ENCODE data around the gene POU2F1. TPM values are rescaled to one million over a fixed set of nuclear protein-coding genes. Genes with fewer than 3 reads are reported as not detected.

Gene POU2F1
- total RNA-seq, 1 experiment from 2014 or later = 28.5 TPM

GRCh38 chr1:167230437-167230836, 9.8 kb downstream of the POU2F1 start:
- no peaks in the 10 kb centered on the region for H3K27me3 ChIP-seq (ENCODE audit: insufficient read depth, low read depth)
- POLR2A ChIA-PET (ENCODE audit: unreplicated experiment) = interaction anchor here (0.6 kb wide), 2 partner anchors 68 to 1346 kb away, joined by 5 to 7 read pairs; no protein-coding TSS in a partner anchor
- no peaks in the 10 kb centered on the region; the same call in 1 of the 2 replicates for H3K9me3 ChIP-seq (ENCODE audit: insufficient read depth, low read depth)
- H3K4me3 ChIP-seq = no peak overlapping the region
- H3K9me2 ChIP-seq (ENCODE audit: insufficient read depth) = no peaks in the 10 kb centered on the region
- H4K20me1 ChIP-seq (ENCODE audit: insufficient read depth) = no peaks in the 10 kb centered on the region
- H2AFZ ChIP-seq = no peak overlapping the region
- peaks cover 51% of the 10 kb centered on the region for H3K4me1 ChIP-seq (replicated peaks; ENCODE audit: insufficient read depth)
- TF ChIP-seq CTCF (conservative IDR thresholded peaks at IDR 0.05) (no peak), EZH2 (IDR thresholded peaks at IDR 0.05; ENCODE audit: low read depth) (no peak)
- no TSS peak for BruUV-seq (replicated peaks)
- H3K36me3 ChIP-seq (ENCODE audit: low read depth) = peaks cover 14% of the 10 kb centered on the region; the same call in 1 of the 2 replicates
- H3K27ac ChIP-seq = peak overlapping the region; percentile 46; the same call in 1 of the 2 replicates
- H3F3A ChIP-seq (ENCODE audit: insufficient read depth, low read depth) = peaks cover 11% of the 10 kb centered on the region
- DNase-seq = no peak
- CTCF ChIA-PET = no interaction called here
- peaks cover 98% of the 10 kb centered on the region for H3K79me2 ChIP-seq (ENCODE audit: low read depth)
- no peak overlapping the region for H3K4me2 ChIP-seq
- intact Hi-C loops (cut with micrococcal nuclease; ENCODE audit: unreplicated experiment) = no loop called here

GRCh38 chr1:167231873-167232450, 11.3 kb downstream of the POU2F1 start:
- no peak overlapping the region for H2AFZ ChIP-seq
- intact Hi-C loops (cut with micrococcal nuclease; ENCODE audit: unreplicated experiment) = no loop called here

GRCh38 chr1:167232801-167233200, 12.1 kb downstream of the POU2F1 start:
- H3K4me3 ChIP-seq = no peak overlapping the region
- no peaks in the 10 kb centered on the region for H3K9me2 ChIP-seq (ENCODE audit: insufficient read depth)
- ChIA-PET POLR2A (ENCODE audit: unreplicated experiment) (no interaction called here), CTCF (no interaction called here)
- H3K4me2 ChIP-seq = no peak overlapping the region
- no peak overlapping the region for H2AFZ ChIP-seq
- TF ChIP-seq EZH2 (IDR thresholded peaks at IDR 0.05; ENCODE audit: low read depth) (no peak), CTCF (conservative IDR thresholded peaks at IDR 0.05) (no peak)
- peaks cover 92% of the 10 kb centered on the region for H3K79me2 ChIP-seq (ENCODE audit: low read depth)
- no peaks in the 10 kb centered on the region for H4K20me1 ChIP-seq (ENCODE audit: insufficient read depth)
- BruUV-seq (replicated peaks) = no TSS peak
- intact Hi-C loops (cut with micrococcal nuclease; ENCODE audit: unreplicated experiment) = no loop called here
- H3K27ac ChIP-seq = no peak overlapping the region
- peaks cover 5% of the 10 kb centered on the region for H3F3A ChIP-seq (ENCODE audit: insufficient read depth, low read depth)
- peaks cover 14% of the 10 kb centered on the region; the same call in 1 of the 2 replicates for H3K36me3 ChIP-seq (ENCODE audit: low read depth)
- H3K9me3 ChIP-seq (ENCODE audit: insufficient read depth, low read depth) = no peaks in the 10 kb centered on the region
- H3K4me1 ChIP-seq (replicated peaks; ENCODE audit: insufficient read depth) = peaks cover 27% of the 10 kb centered on the region
- H3K27me3 ChIP-seq (ENCODE audit: insufficient read depth, low read depth) = no peaks in the 10 kb centered on the region
- no peak for DNase-seq

More at GRCh38 chr1:167231873-167232450, 11.3 kb downstream of the POU2F1 start:
- H3K36me3 ChIP-seq (ENCODE audit: low read depth) = peaks cover 14% of the 10 kb centered on the region; the same call in 1 of the 2 replicates
- H3K9me3 ChIP-seq (ENCODE audit: insufficient read depth, low read depth) = no peaks in the 10 kb centered on the region
- H3K4me2 ChIP-seq = no peak overlapping the region
- peaks cover 11% of the 10 kb centered on the region for H3F3A ChIP-seq (ENCODE audit: insufficient read depth, low read depth)
- H4K20me1 ChIP-seq (ENCODE audit: insufficient read depth) = no peaks in the 10 kb centered on the region
- no peak for DNase-seq
- CTCF ChIA-PET = interaction anchor here (0.6 kb wide), 1 partner anchor 323 kb away, joined by 3 read pairs; no protein-coding TSS in a partner anchor
- peaks cover 35% of the 10 kb centered on the region for H3K4me1 ChIP-seq (replicated peaks; ENCODE audit: insufficient read depth)
- TF ChIP-seq EZH2 (IDR thresholded peaks at IDR 0.05; ENCODE audit: low read depth) = no peak
- no peak for TF ChIP-seq CTCF (conservative IDR thresholded peaks at IDR 0.05)
- POLR2A ChIA-PET (ENCODE audit: unreplicated experiment) = interaction anchor here (0.6 kb wide), 1 partner anchor 22 kb away, joined by 4 read pairs; no protein-coding TSS in a partner anchor
- no peaks in the 10 kb centered on the region for H3K27me3 ChIP-seq (ENCODE audit: insufficient read depth, low read depth)
- no TSS peak for BruUV-seq (replicated peaks)
- peaks cover 95% of the 10 kb centered on the region for H3K79me2 ChIP-seq (ENCODE audit: low read depth)
- no peaks in the 10 kb centered on the region for H3K9me2 ChIP-seq (ENCODE audit: insufficient read depth)
- no peak overlapping the region for H3K4me3 ChIP-seq
- no peak overlapping the region for H3K27ac ChIP-seq
